Bronchial epithelial cell (primary cell): ENCODE measurements around the gene METRN. TPM values are rescaled to one million over a fixed set of nuclear protein-coding genes. Genes with fewer than 3 reads are reported as not detected.

ENCODE experiments used
- DNase-seq: peaks from one replicate; pipeline ENCODE4 v3.0.0-alpha.2; 2010; ENCODE audit warnings: low read depth
- FAIRE-seq: peaks from 2 replicates; lab custom pipeline; 2011; peaks lifted over from hg19 to GRCh38; lab: Jason Lieb, UNC
- H3K27me3 ChIP-seq: 2 replicates; pipeline ENCODE4 v1.5.1; 2011; ENCODE audit warnings: low read length; ENCODE audit not compliant: control insufficient read depth, insufficient read depth
- H3K36me3 ChIP-seq: 2 replicates; pipeline ENCODE4 v1.5.1; 2011; ENCODE audit warnings: low read length; ENCODE audit not compliant: control insufficient read depth, insufficient read depth
- H3K4me3 ChIP-seq: 2 replicates; pipeline ENCODE4 v1.5.1; 2011; ENCODE audit warnings: mild to moderate bottlenecking, low read depth, low read length, control low read depth
- CTCF ChIP-seq: IDR thresholded peaks from 2 replicates; pipeline ENCODE4 v1.5.1; 2011; ENCODE audit warnings: mild to moderate bottlenecking, moderate library complexity, low read length, control low read depth, inconsistent platforms; ENCODE audit not compliant: insufficient read depth, severe bottlenecking
- total RNA-seq: library from RNA; depleted of rRNA; stranded (reverse); fragments of >200 nt; gene quantifications from 2 replicates; pipeline ENCODE4 v1.2.1, GENCODE V29; 2014

The METRN gene
- total RNA-seq, 1 donor from 2014 or later, result 63.7 TPM

GRCh38 chr16:693766-694165 is 21.2 kb upstream of the METRN start:
- peaks cover 3% of the 10 kb centered on the region for H3K27me3 ChIP-seq
- H3K4me3 ChIP-seq, result no peak overlapping the region
- no peak for TF ChIP-seq CTCF
- H3K36me3 ChIP-seq, result no peaks in the 10 kb centered on the region
- DNase-seq, result no peak
- no peak for FAIRE-seq

GRCh38 chr16:694187-694862 is 20.6 kb upstream of the METRN start:
- DNase-seq (no peak), FAIRE-seq (no peak)
- TF ChIP-seq CTCF, result no peak
- no peaks in the 10 kb centered on the region for H3K36me3 ChIP-seq
- peak overlapping the region; percentile 39 for H3K4me3 ChIP-seq
- H3K27me3 ChIP-seq, result peaks cover 3% of the 10 kb centered on the region

- no peak for FAIRE-seq
- H3K4me3 ChIP-seq, result peak overlapping the region; percentile 39
- no peak for DNase-seq
- H3K27me3 ChIP-seq, result peaks cover 3% of the 10 kb centered on the region
- no peaks in the 10 kb centered on the region for H3K36me3 ChIP-seq
- TF ChIP-seq CTCF, result no peak
Observed at GRCh38 chr16:694863-695354, 20.0 kb upstream of the METRN start.

- Histone ChIP-seq H3K36me3 (no peaks in the 10 kb centered on the region), H3K27me3 (peaks cover 3% of the 10 kb centered on the region), H3K4me3 (peak overlapping the region; percentile 33)
- no peak for FAIRE-seq
- TF ChIP-seq CTCF, result no peak
- DNase-seq, result peak; percentile 63
Observed at GRCh38 chr16:695355-696089, 19.4 kb upstream of the METRN start.

- FAIRE-seq (no peak), DNase-seq (no peak)
- Histone ChIP-seq H3K27me3 (peaks cover 30% of the 10 kb centered on the region), H3K36me3 (no peaks in the 10 kb centered on the region), H3K4me3 (no peak overlapping the region)
- TF ChIP-seq CTCF, result no peak
Observed at GRCh38 chr16:698911-699671, 15.8 kb upstream of the METRN start.
